ENCODE measurements around the gene RCSD1. TPM values are rescaled to one million over a fixed set of nuclear protein-coding genes. Genes with fewer than 3 reads are reported as not detected.

The RCSD1 gene
- total RNA-seq, 1 experiment from 2014 or later: 0.50 TPM

DNA sequence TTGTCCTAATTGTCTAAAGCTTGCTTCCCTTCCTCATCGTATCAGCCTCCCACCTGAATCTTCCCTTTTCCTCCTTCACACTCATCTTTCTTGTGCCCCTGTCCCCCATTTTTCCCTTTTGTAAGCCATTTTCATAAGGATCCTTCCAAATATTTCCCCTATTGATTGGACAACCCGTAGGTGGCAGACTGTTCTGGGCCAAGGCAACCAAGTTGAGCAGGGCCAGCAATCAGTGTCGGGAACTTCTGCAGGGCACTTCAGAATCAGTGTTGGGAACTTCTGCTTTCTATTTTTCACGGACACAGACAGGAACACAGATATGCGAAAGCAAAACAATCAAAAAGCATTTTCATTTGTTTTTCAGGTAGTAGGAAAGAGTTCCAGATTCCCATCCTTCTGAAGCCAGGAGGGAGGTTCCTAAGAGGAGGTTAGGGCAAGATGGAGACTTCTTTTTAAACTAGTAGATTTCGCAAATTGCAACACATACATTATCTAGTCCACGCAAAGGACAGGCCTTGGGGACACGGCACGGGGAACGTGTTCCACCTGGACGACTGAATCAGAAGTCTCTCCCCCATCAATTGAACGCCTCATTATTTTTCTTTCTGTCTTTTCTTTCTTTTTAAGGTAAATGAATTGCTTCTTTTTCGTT, 91.1 kb downstream of the RCSD1 start (continued):
- TF ChIP-seq TCF7 (CRISPR knock-in tag; IDR thresholded peaks at IDR 0.05; ENCODE audit: low read depth) (no peak), ZNF423 (CRISPR knock-in tag; IDR thresholded peaks at IDR 0.05) (no peak), SMAD4 (CRISPR knock-in tag; IDR thresholded peaks at IDR 0.05) (no peak), ZNF232 (CRISPR knock-in tag; IDR thresholded peaks at IDR 0.05) (no peak), NFE2L1 (CRISPR knock-in tag; IDR thresholded peaks at IDR 0.05) (no peak)

DNA sequence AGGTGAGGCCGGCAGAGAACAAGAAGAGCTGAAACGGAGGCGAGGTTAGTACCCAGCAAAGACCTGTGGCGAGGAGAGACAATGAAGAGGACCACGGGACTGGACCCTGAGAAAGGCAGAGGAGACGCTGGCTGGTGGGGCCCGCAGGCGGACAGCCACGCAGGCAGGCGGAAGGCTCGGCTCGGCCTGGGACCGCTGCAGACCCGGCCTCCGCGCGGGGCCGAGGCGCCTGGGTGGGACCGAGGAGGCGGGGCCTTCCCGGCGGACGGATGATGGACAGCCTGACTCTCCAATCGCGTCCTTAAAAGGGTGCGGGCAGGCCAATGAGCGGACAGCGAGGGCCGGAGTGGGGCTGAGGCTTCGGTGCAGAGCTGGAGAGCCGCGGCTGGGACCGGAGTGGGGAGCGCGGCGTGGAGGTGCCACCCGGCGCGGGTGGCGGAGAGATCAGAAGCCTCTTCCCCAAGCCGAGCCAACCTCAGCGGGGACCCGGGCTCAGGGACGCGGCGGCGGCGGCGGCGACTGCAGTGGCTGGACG, 91.7 kb downstream of the RCSD1 start, which contains the start of gene MPZL1:
MPZL1 (plus strand) TSS at position 366 of the 535 bp plus-strand sequence. CDS start 170 bp downstream, outside the sequence.
- peak within 1 kb of the TSS; percentile 81 for H3K4me3 Mint-ChIP-seq
- peaks cover 57% of the 10 kb centered on the region for H3K4me1 Mint-ChIP-seq
- H3K27me3 Mint-ChIP-seq (ENCODE audit: low read depth): no peaks in the 10 kb centered on the region
- peak; percentile 91 for DNase-seq (ENCODE audit: low spot score)
- CTCF ChIA-PET: interaction anchor here (0.9 to 1.3 kb wide), 4 partner anchors 75 to 501 kb away, joined by 3 to 4 read pairs (median 4); partner anchors contain the start of gene POU2F1
- H3K36me3 Mint-ChIP-seq: peaks cover 5% of the 10 kb centered on the region; the same call in 1 of the 2 replicates
- H3K9me3 Mint-ChIP-seq: no peaks in the 10 kb centered on the region
- H3K27ac Mint-ChIP-seq: peak within 1 kb of the TSS; percentile 12
- POLR2A ChIA-PET: no interaction called here
- peak; percentile 93 for ATAC-seq
- TF ChIP-seq, protein P1, sequence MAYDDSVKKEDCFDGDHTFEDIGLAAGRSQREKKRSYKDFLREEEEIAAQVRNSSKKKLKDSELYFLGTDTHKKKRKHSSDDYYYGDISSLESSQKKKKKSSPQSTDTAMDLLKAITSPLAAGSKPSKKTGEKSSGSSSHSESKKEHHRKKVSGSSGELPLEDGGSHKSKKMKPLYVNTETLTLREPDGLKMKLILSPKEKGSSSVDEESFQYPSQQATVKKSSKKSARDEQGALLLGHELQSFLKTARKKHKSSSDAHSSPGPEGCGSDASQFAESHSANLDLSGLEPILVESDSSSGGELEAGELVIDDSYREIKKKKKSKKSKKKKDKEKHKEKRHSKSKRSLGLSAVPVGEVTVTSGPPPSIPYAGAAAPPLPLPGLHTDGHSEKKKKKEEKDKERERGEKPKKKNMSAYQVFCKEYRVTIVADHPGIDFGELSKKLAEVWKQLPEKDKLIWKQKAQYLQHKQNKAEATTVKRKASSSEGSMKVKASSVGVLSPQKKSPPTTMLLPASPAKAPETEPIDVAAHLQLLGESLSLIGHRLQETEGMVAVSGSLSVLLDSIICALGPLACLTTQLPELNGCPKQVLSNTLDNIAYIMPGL (CRISPR knock-in tag; IDR thresholded peaks at IDR 0.05): no peak
- TF ChIP-seq CREB1 (CRISPR knock-in tag; IDR thresholded peaks at IDR 0.05) (no peak), JAZF1 (CRISPR knock-in tag; IDR thresholded peaks at IDR 0.05) (no peak), ETV6 (CRISPR knock-in tag; IDR thresholded peaks at IDR 0.05) (no peak), MXD4 (CRISPR knock-in tag; IDR thresholded peaks at IDR 0.05; ENCODE audit: borderline replicate concordance) (no peak), ZNF416 (CRISPR knock-in tag; IDR thresholded peaks at IDR 0.05) (no peak), ZNF317 (CRISPR knock-in tag; IDR thresholded peaks at IDR 0.05; ENCODE audit: borderline replicate concordance, low read depth) (no peak), GABPB1 (CRISPR knock-in tag; IDR thresholded peaks at IDR 0.05) (no peak)
- TF ChIP-seq, protein P2, sequence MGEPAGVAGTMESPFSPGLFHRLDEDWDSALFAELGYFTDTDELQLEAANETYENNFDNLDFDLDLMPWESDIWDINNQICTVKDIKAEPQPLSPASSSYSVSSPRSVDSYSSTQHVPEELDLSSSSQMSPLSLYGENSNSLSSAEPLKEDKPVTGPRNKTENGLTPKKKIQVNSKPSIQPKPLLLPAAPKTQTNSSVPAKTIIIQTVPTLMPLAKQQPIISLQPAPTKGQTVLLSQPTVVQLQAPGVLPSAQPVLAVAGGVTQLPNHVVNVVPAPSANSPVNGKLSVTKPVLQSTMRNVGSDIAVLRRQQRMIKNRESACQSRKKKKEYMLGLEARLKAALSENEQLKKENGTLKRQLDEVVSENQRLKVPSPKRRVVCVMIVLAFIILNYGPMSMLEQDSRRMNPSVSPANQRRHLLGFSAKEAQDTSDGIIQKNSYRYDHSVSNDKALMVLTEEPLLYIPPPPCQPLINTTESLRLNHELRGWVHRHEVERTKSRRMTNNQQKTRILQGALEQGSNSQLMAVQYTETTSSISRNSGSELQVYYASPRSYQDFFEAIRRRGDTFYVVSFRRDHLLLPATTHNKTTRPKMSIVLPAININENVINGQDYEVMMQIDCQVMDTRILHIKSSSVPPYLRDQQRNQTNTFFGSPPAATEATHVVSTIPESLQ (CRISPR knock-in tag; IDR thresholded peaks at IDR 0.05): no peak
- TF ChIP-seq, protein P3, sequence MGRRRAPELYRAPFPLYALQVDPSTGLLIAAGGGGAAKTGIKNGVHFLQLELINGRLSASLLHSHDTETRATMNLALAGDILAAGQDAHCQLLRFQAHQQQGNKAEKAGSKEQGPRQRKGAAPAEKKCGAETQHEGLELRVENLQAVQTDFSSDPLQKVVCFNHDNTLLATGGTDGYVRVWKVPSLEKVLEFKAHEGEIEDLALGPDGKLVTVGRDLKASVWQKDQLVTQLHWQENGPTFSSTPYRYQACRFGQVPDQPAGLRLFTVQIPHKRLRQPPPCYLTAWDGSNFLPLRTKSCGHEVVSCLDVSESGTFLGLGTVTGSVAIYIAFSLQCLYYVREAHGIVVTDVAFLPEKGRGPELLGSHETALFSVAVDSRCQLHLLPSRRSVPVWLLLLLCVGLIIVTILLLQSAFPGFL (CRISPR knock-in tag; IDR thresholded peaks at IDR 0.05; ENCODE audit: borderline replicate concordance): no peak
- TF ChIP-seq, protein P4, sequence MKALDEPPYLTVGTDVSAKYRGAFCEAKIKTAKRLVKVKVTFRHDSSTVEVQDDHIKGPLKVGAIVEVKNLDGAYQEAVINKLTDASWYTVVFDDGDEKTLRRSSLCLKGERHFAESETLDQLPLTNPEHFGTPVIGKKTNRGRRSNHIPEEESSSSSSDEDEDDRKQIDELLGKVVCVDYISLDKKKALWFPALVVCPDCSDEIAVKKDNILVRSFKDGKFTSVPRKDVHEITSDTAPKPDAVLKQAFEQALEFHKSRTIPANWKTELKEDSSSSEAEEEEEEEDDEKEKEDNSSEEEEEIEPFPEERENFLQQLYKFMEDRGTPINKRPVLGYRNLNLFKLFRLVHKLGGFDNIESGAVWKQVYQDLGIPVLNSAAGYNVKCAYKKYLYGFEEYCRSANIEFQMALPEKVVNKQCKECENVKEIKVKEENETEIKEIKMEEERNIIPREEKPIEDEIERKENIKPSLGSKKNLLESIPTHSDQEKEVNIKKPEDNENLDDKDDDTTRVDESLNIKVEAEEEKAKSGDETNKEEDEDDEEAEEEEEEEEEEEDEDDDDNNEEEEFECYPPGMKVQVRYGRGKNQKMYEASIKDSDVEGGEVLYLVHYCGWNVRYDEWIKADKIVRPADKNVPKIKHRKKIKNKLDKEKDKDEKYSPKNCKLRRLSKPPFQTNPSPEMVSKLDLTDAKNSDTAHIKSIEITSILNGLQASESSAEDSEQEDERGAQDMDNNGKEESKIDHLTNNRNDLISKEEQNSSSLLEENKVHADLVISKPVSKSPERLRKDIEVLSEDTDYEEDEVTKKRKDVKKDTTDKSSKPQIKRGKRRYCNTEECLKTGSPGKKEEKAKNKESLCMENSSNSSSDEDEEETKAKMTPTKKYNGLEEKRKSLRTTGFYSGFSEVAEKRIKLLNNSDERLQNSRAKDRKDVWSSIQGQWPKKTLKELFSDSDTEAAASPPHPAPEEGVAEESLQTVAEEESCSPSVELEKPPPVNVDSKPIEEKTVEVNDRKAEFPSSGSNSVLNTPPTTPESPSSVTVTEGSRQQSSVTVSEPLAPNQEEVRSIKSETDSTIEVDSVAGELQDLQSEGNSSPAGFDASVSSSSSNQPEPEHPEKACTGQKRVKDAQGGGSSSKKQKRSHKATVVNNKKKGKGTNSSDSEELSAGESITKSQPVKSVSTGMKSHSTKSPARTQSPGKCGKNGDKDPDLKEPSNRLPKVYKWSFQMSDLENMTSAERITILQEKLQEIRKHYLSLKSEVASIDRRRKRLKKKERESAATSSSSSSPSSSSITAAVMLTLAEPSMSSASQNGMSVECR (CRISPR knock-in tag; IDR thresholded peaks at IDR 0.05; ENCODE audit: borderline replicate concordance): peak; percentile 76; the same call in 1 of the 2 replicates
- TF ChIP-seq, protein P5, sequence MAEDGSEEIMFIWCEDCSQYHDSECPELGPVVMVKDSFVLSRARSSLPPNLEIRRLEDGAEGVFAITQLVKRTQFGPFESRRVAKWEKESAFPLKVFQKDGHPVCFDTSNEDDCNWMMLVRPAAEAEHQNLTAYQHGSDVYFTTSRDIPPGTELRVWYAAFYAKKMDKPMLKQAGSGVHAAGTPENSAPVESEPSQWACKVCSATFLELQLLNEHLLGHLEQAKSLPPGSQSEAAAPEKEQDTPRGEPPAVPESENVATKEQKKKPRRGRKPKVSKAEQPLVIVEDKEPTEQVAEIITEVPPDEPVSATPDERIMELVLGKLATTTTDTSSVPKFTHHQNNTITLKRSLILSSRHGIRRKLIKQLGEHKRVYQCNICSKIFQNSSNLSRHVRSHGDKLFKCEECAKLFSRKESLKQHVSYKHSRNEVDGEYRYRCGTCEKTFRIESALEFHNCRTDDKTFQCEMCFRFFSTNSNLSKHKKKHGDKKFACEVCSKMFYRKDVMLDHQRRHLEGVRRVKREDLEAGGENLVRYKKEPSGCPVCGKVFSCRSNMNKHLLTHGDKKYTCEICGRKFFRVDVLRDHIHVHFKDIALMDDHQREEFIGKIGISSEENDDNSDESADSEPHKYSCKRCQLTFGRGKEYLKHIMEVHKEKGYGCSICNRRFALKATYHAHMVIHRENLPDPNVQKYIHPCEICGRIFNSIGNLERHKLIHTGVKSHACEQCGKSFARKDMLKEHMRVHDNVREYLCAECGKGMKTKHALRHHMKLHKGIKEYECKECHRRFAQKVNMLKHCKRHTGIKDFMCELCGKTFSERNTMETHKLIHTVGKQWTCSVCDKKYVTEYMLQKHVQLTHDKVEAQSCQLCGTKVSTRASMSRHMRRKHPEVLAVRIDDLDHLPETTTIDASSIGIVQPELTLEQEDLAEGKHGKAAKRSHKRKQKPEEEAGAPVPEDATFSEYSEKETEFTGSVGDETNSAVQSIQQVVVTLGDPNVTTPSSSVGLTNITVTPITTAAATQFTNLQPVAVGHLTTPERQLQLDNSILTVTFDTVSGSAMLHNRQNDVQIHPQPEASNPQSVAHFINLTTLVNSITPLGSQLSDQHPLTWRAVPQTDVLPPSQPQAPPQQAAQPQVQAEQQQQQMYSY (CRISPR knock-in tag; IDR thresholded peaks at IDR 0.05): no peak
- TF ChIP-seq, protein P6, sequence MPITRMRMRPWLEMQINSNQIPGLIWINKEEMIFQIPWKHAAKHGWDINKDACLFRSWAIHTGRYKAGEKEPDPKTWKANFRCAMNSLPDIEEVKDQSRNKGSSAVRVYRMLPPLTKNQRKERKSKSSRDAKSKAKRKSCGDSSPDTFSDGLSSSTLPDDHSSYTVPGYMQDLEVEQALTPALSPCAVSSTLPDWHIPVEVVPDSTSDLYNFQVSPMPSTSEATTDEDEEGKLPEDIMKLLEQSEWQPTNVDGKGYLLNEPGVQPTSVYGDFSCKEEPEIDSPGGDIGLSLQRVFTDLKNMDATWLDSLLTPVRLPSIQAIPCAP (CRISPR knock-in tag; IDR thresholded peaks at IDR 0.05): no peak
- TF ChIP-seq, protein P7, sequence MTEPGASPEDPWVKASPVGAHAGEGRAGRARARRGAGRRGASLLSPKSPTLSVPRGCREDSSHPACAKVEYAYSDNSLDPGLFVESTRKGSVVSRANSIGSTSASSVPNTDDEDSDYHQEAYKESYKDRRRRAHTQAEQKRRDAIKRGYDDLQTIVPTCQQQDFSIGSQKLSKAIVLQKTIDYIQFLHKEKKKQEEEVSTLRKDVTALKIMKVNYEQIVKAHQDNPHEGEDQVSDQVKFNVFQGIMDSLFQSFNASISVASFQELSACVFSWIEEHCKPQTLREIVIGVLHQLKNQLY (CRISPR knock-in tag; IDR thresholded peaks at IDR 0.05): no peak

Measured in WTC11 (cell line).